Stimulated activated CD8-positive, alpha-beta memory T cell treated with anti-CD3 and anti-CD28 coated beads, Interleukin-7, amount 100 ng/mL, for 4 hours (primary cell): ENCODE measurements around the gene KCNMA1.

Source experiments
- DNase-seq, 2 donors: peaks; one replicate each; pipeline ENCODE4 v3.0.0-alpha.2; 2020; ENCODE audit warnings: low read depth in 2 of 2

KCNMA1 gene

GRCh38 chr10:77634939-77635338, 2.7 kb downstream of the KCNMA1 start:
- DNase-seq = no peak

GRCh38 chr10:77633376-77633775, 4.2 kb downstream of the KCNMA1 start:
- DNase-seq = no peak

GRCh38 chr10:77631241-77631640, 6.4 kb downstream of the KCNMA1 start:
- no peak for DNase-seq

DNA sequence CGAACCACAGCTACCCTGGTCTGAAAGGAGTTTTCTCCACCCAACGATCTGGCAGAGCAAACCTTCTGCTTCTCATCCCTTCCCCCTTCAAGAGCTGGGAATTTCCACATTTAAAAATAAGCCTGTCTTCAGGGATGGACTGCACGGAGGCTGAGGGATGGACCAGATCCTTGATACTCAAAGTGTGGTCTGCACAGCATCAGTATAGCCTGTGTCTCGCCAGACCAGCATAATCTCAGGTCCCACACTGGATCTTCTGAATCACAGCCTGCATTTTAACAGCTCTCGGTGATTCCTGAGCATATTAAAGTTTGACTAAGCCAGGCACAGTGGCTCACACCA, 7.1 kb downstream of the KCNMA1 start:
- no peak for DNase-seq

DNA sequence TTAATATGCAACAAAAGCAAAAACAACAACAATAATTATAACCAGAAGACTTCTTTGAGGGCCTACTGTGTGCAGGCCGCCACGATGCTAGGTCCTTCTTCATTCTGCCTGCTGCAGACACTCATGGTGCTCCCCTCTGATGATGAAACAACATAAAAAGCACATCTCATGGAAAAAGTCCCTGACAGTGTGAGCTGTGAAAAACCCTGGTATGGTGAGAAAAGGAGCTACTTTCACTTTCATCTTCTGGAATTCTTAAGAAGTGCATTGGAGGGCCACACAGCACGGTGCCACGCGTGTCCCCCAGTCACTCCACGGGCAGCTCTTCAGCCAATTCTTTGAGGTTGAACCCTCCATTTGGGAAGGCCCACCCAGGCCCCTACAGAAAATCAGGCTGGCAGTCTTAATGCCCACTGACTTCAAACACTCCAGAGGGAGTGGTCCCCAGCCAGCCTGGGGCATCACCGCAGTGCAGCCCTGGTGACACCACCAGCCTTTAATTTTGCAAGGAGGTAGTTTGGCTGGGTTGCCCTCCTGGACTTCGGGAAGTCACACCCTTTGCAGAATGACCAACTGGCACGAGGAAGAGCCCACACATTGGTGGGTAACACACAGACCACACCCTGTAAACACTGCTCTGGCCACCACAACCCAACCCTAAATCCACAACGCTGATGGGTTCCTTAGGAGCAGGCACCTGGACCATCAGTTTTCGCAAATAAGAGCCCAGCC, 7.7 kb downstream of the KCNMA1 start:
- no peak for DNase-seq

DNA sequence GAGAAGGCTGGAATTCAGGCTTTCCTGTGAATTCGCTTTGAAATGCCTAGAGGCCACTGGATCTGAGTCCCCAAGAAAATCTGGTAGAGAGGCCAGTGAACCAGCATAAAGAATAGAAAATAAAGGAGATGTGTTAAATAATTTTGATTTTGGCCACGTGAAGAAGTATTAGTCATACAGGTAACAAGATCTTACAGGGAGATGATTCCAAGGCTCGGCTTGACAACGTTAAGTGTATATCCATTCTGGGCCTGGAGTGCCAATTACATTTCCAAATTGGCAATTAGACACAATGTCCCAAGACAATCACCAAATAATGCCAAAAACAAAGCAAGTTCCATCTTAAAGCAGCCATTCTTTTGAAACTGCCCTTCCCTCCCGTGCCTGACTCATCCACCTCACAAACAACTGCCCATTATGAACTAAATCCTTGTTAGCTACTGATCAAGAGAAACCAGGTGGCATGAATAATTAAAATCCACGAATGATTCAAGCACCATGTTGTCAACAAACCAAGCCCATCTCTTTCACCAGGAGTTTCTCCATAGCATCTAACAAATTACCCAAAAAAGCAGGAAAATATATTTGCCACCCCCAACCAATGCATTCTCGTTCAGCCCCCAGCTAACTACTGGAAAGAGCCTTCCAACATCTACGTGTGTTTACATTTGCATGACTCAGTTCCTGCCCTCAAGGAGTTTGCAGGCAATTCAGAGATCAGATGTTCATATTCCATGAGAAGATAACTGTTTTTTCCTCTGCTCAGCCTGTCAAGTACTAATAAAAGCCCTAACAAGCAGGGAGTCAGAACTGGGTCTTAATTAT, 8.5 kb downstream of the KCNMA1 start:
- no peak for DNase-seq

- DNase-seq = no peak
Observed at GRCh38 chr10:77626266-77626935, 11.2 kb downstream of the KCNMA1 start.

- no peak for DNase-seq
Observed at GRCh38 chr10:77625379-77625778, 12.2 kb downstream of the KCNMA1 start.

DNA sequence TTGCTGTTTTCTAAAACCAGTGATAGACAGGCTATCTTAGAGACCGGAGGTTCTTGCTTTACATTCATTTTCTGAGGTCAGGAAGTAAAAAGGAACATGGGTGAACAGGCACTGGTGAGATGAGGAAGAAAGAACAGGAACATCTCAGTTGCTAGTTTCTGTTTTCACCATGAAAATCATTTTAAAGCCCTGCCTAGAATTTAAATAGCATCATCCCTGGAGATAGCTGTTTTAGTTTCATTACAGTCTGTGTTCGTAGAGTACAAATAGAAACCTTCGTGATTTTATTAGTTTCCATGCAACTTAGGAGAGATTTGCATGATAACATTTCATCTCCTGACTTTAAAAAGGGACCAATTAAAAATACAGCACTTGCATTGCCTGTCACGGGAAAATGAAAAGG, 14.7 kb downstream of the KCNMA1 start:
- DNase-seq = no peak

GRCh38 chr10:77620731-77621130, 16.9 kb downstream of the KCNMA1 start:
- no peak for DNase-seq

DNA sequence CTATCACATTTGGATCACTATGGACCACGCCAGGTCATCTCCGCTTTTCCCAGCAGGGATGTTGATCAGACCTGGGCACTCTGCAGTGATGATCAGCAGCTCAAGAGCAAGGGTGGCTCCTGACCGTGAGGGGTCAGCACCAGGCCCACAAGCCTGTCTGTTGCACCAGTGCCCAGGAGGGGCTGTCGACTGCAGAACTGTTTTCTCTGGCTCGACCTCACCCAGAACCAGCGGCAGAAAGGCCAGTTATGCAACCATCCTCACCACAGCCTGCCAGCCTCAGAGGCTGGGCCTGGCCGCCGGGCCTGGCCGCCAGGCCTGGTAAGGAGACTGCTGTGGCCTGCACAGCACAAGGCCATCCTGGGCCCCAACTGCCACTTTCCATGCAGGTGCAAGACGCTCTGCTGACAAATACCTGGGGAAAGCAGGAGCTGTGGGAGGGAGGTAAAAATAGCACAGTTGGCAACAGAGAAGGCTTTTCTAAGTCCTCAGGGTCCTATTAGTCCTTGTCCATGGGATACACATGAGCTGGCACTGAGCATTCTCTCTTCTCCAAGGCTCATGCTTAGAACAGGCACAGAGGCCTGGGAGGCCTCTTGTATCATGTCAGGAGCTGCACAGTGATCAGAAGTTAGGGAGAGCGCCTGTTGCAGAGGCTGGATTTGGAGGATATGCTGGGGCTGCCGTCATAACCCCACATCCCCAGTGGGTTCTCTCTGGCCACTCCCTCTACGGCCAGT, 17.5 kb downstream of the KCNMA1 start:
- DNase-seq = no peak

GRCh38 chr10:77618117-77618516, 19.5 kb downstream of the KCNMA1 start:
- DNase-seq = no peak

GRCh38 chr10:77616766-77617165, 20.8 kb downstream of the KCNMA1 start:
- no peak for DNase-seq

- no peak for DNase-seq
Observed at GRCh38 chr10:77614778-77615625, 22.6 kb downstream of the KCNMA1 start.

DNA sequence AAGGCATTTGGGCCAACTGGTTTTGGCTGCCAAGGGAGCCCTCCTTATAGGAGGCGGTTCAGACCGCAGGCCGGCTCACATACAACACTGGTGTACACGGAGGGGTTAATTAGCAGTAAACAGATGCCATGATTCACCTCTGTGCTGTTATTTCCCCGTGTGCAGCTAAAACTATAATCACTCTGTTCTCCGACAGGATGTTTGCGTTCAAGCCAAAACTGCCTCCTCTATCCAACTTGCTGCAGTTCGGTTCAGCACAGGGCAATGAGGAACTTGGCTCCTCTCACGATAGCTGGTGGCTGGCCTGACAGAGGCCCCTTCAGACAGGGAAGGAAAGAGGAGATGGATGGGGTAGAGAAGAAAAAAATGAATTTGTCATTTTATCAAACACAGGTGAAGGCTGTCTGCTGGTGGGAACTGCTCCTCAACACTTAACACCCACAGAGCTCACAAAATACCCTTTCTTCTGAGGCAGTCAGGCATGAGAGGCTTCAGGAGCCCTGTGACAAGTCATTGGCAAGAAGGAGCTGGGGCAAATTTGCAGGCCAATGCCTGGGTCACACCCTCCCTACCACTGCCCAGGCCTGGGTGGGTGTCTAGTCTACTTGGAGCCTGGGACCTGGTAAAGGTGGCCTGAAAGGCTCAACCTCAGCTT, 24.0 kb downstream of the KCNMA1 start:
- DNase-seq = no peak

DNA sequence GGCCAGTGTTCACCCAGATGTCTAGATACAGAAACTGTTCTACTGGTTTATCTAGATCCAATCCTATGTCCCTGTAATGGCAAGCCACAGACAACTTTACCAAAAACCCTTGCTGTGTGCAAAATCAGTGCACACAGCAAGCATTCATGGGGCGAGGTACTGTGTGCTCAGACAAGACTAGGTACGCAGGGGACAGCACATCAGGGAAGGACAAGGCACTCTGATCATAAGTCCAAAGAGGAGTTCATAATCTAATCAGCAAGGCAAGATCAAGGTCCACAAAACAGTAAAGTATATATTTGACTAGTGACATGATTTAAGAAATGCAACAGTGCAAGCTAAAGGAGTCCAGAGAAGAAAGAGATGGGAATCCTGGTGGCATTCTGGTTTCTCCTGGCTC, 25.9 kb downstream of the KCNMA1 start:
- DNase-seq = no peak

- no peak for DNase-seq
Observed at GRCh38 chr10:77611221-77611620, 26.4 kb downstream of the KCNMA1 start.

DNA sequence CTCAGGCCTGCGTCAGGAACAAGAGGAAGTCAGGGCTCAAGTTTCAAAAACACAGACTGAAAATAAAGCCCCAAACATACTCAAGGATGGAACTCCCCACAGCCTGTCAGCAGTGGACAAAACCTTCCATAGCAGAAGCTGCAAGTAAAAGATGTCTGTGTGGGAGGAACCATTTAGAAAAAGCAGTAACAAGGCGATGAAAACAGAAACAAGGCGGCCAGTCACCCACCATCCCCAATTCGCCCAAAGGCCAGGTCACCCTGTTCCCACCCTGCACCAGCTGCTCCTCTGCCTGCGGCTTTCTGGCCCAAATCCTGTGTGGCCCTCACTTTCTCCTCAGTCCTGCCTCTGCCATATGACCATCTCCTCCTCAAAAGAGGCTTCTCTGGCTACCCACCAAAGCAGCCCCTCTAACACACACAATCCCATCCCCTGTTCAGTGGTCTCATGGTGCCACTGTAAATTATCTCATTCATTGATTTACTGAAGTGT, 27.8 kb downstream of the KCNMA1 start:
- DNase-seq = no peak

GRCh38 chr10:77608281-77608680, 29.3 kb downstream of the KCNMA1 start:
- DNase-seq = no peak

DNA sequence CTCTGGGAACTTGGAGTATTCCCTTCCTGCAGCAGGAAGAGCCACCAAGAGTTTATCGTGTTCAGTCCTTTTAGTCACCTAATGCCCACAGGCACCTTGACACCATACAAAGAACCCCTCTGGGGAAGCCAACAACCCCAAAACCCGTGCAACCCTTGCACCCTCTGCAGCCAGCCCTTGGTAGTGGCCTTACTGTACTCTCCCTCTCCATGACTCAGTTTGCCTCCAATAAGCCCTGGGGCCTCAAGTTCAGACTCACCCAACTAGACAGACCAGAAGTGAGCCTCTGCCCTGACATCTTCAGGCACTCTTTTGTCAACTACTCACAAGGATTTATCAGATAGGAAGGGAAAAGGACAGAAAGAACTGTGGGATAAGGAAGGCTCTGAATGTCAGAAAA, 30.9 kb downstream of the KCNMA1 start:
- no peak for DNase-seq
